BE2C (cell line): ENCODE measurements around the gene ADGRD1.

Experiments used
- DNase-seq: peaks from one replicate; pipeline ENCODE4 v3.0.0-alpha.2; 2020
- H3K27me3 ChIP-seq: fragments of 250-450 bp; sonication (Bioruptor Pico); 2 replicates; pipeline ENCODE4 v1.5.1; 2020; ENCODE audit warnings: mild to moderate bottlenecking
- H3K36me3 ChIP-seq: fragments of 250-450 bp; sonication (Bioruptor Pico); 2 replicates; pipeline ENCODE4 v1.5.1; 2020; ENCODE audit warnings: mild to moderate bottlenecking
- H3K4me1 ChIP-seq: fragments of 250-450 bp; sonication (Bioruptor Pico); 2 replicates; pipeline ENCODE4 v1.5.1; 2020
- H3K4me3 ChIP-seq: 2 replicates; pipeline ENCODE4 v1.5.1; 2011; ENCODE audit warnings: low read depth, low read length
- H3K9me3 ChIP-seq: fragments of 250-450 bp; sonication (Bioruptor Pico); 2 replicates; pipeline ENCODE4 v1.5.1; 2020
- CTCF ChIP-seq: IDR thresholded peaks from 2 replicates; pipeline ENCODE4 v1.5.1; 2012; ENCODE audit warnings: mild to moderate bottlenecking, low read depth, low read length

ADGRD1 gene

GRCh38 chr12:131006036-131006735 lies 52.5 kb downstream of the ADGRD1 start:
- Histone ChIP-seq H3K9me3 (no peaks in the 10 kb centered on the region), H3K36me3 (no peaks in the 10 kb centered on the region), H3K27me3 (no peaks in the 10 kb centered on the region), H3K4me3 (no peak overlapping the region), H3K4me1 (peaks cover 8% of the 10 kb centered on the region)
- no peak for DNase-seq
- no peak for TF ChIP-seq CTCF

GRCh38 chr12:131007031-131007739 lies 53.5 kb downstream of the ADGRD1 start:
- H3K4me3 ChIP-seq, result no peak overlapping the region
- H3K4me1 ChIP-seq, result peaks cover 8% of the 10 kb centered on the region
- H3K27me3 ChIP-seq, result no peaks in the 10 kb centered on the region
- TF ChIP-seq CTCF, result no peak
- H3K36me3 ChIP-seq, result no peaks in the 10 kb centered on the region
- H3K9me3 ChIP-seq, result no peaks in the 10 kb centered on the region
- peak; percentile 87 for DNase-seq

GRCh38 chr12:131007740-131008117 lies 54.0 kb downstream of the ADGRD1 start:
- Histone ChIP-seq H3K4me3 (no peak overlapping the region), H3K36me3 (no peaks in the 10 kb centered on the region), H3K4me1 (peaks cover 8% of the 10 kb centered on the region), H3K9me3 (no peaks in the 10 kb centered on the region), H3K27me3 (no peaks in the 10 kb centered on the region)
- TF ChIP-seq CTCF, result no peak
- no peak for DNase-seq

GRCh38 chr12:131008131-131008912 lies 54.6 kb downstream of the ADGRD1 start:
- no peak for DNase-seq
- no peaks in the 10 kb centered on the region for H3K27me3 ChIP-seq
- H3K9me3 ChIP-seq, result no peaks in the 10 kb centered on the region
- no peak overlapping the region for H3K4me3 ChIP-seq
- TF ChIP-seq CTCF, result no peak
- H3K36me3 ChIP-seq, result no peaks in the 10 kb centered on the region
- H3K4me1 ChIP-seq, result peaks cover 8% of the 10 kb centered on the region

GRCh38 chr12:131008913-131009270 lies 55.2 kb downstream of the ADGRD1 start:
- no peak overlapping the region for H3K4me3 ChIP-seq
- TF ChIP-seq CTCF, result no peak
- no peak for DNase-seq
- H3K4me1 ChIP-seq, result peaks cover 8% of the 10 kb centered on the region
- H3K9me3 ChIP-seq, result no peaks in the 10 kb centered on the region
- no peaks in the 10 kb centered on the region for H3K27me3 ChIP-seq
- no peaks in the 10 kb centered on the region for H3K36me3 ChIP-seq
